GOT3 (cell line): ENCODE data around the gene WDR18.

Experiments
- DNase-seq: peaks from one replicate; lab custom pipeline; 2025; ENCODE audit warnings: mixed read lengths; lab: John Stamatoyannopoulos, UW

The WDR18 gene

DNA sequence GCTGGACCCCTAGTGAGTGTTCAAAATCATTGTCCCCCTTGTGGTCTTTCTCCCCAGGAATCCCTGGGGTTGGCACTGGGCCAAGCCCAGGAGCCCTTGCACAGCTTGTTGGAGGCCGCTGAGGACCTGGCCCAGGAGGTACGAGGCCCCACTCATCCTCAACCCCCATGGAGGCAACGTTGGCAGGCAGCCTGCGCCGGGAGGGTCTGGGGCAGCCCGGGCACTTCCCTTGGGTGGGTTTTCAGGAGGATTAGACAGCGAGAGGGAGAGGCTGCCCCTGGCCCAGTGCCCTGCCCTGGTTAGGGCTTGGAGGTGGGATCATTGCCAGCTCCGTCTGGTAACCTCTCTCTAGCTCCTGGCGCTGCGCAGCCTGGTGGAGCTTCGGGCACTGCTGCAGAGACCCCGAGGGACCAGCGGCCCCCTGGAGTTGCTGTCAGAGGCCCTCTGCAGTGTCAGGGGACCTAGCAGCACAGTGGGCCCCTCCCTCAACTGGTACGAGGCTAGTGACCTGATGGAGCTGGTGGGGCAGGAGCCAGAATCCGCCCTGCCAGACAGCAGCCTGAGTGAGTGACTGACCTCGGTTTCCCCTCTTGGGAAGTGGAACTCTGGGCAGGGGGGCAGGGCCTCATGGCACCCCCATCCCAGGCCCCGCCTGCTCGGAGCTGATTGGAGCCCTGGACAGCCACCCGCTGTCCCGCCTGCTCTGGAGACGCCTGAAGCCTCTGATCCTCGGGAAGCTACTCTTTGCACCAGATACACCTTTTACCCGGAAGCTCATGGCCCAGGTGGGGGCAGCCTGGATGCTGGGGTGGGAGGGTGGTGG lies 58.8 kb downstream of the WDR18 start:
- DNase-seq, result no peak
